C4-2B (cell line): ENCODE measurements around the gene KLHDC4.

Experiments used
- CTCF ChIP-seq: fragments of 450-650 bp; conservative IDR thresholded peaks from 2 replicates; pipeline ENCODE4 v1.5.1; 2017; ENCODE audit warnings: mild to moderate bottlenecking
- ZFX ChIP-seq: fragments of 450-650 bp; IDR thresholded peaks from 2 replicates; pipeline ENCODE4 v1.6.1; 2017

DNA sequence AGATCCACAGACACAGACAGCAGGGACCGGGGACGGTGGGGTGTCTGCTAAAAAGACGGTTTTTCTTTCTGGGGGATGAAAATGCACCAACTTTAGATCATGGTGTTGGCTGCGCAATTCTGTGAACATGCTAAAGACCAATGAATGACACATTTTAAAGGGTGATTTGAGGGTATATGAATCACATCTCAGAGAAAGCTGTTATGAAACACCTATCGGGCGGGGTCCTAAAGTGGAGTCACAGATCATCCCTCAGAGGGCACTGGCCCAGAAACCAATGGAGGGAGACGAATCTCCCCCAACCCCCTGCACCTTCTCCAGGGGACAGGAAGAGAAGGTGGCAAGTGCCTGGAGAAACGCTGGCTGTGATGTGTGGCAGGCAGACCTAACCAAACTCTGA lies 26.0 kb downstream of the KLHDC4 start:
- TF ChIP-seq CTCF: no peak
- no peak for TF ChIP-seq ZFX
